Motor neuron (in vitro differentiated cells): ENCODE results near the gene IL1R2. TPM values are rescaled to one million over a fixed set of nuclear protein-coding genes. Genes with fewer than 3 reads are reported as not detected.

Experiments used
- ATAC-seq, 8 experiments: fragments of 200-7000 bp; cut with Tn5 transposase; replicated peaks in 6 of 8; 2 replicates each; pipeline ENCODE4 v1.8.0; 2021; ENCODE audit warnings: mild to moderate bottlenecking in 8 of 8, moderate library complexity in 8 of 8
- H3K27ac ChIP-seq, 2 donors: fragments of 250-450 bp; sonication (Bioruptor Pico); 2 replicates each; pipeline ENCODE4 v1.9.0; 2021; ENCODE audit warnings: antibody characterized with exemption in 2 of 2, mild to moderate bottlenecking in 2 of 2, moderate library complexity in 1 of 2
- H3K4me1 ChIP-seq, 2 donors: fragments of 250-450 bp; sonication (Bioruptor Pico); replicated peaks in 1 of 2; 2 replicates each; pipeline ENCODE4 v1.6.1; 2021; ENCODE audit warnings: antibody characterized with exemption in 2 of 2, mild to moderate bottlenecking in 2 of 2, moderate library complexity in 1 of 2
- H3K4me3 ChIP-seq, 5 donors: fragments of 250-450 bp; sonication (Bioruptor Pico); 2 replicates each; pipeline ENCODE4 v1.9.0; 2021; ENCODE audit warnings: antibody characterized with exemption in 5 of 5, mild to moderate bottlenecking in 5 of 5, moderate library complexity in 4 of 5
- WGBS, 10 experiments: fragments of 450-650 bp; shearing (Covaris generic); methylation state at CpG; one replicate each; pipeline ENCODE4 v1.0.0; 2022; 5-methylcytosine and 5-hydroxymethylcytosine counted together
- in situ Hi-C, 9 experiments: fragments of 400-800 bp; cut with MboI; loops; one replicate each; pipeline ENCODE4 v1.15.0; 2021; ENCODE audit warnings: low sequenced_read_pairs in 9 of 9, low pct_unique_long_range_greater_than_20kb in 2 of 9; ENCODE audit not compliant: unreplicated experiment in 9 of 9
- total RNA-seq, 8 experiments: library from RNA; unstranded; fragments of 300-600 nt; gene quantifications; 2 replicates each; pipeline versions ENCODE4 v1.2.3 to v1.2.4, GENCODE V29; 2022

The IL1R2 gene
- total RNA-seq, 8 experiments from 2014 or later: 0.23 to 0.58 (median 0.49) TPM; not detected in 4

GRCh38 chr2:101962309-101962708 is 29.5 kb upstream of the IL1R2 start:
- peak in 5 of 8 experiments; percentile 27 to 88 (median 72) for ATAC-seq
- H3K4me3 ChIP-seq: no peak overlapping the region
- WGBS, 10 experiments: 20 to 60% (median 60%) methylated on average over 1 to 3 of the region's 11 CpGs; no CpG with 5 or more reads in 6 of the 10 experiments
- H3K27ac ChIP-seq: peak overlapping the region in 1 of 2 donors; percentile 33
- H3K4me1 ChIP-seq: peaks cover 7 to 10% of the 10 kb centered on the region in 2 donors
- in situ Hi-C loops: no loop called here

GRCh38 chr2:101963198-101963597 is 28.6 kb upstream of the IL1R2 start:
- no peak for ATAC-seq
- H3K4me1 ChIP-seq: peaks cover 7 to 10% of the 10 kb centered on the region in 2 donors
- H3K4me3 ChIP-seq: no peak overlapping the region
- in situ Hi-C loops: no loop called here
- 50 to 100% (median 69%) methylated on average over 1 to 3 of the region's 4 CpGs; no CpG with 5 or more reads in 5 of the 10 experiments for WGBS, 10 experiments
- no peak overlapping the region for H3K27ac ChIP-seq

GRCh38 chr2:101967826-101968513 is 23.8 kb upstream of the IL1R2 start:
- no peak overlapping the region for H3K4me3 ChIP-seq
- in situ Hi-C loops: no loop called here
- WGBS, 10 experiments: 42 to 100% (median 91%) methylated on average over 1 to 7 of the region's 7 CpGs

GRCh38 chr2:101969723-101970122 is 22.0 kb upstream of the IL1R2 start:
- in situ Hi-C loops: no loop called here
- WGBS, 10 experiments: 13 to 67% (median 36%) methylated on average over 1 to 3 of the region's 3 CpGs; no CpG with 5 or more reads in 3 of the 10 experiments

More at GRCh38 chr2:101967826-101968513, 23.8 kb upstream of the IL1R2 start:
- H3K27ac ChIP-seq: no peak overlapping the region
- no peaks in the 10 kb centered on the region for H3K4me1 ChIP-seq
- ATAC-seq: no peak

GRCh38 chr2:101970901-101971300 is 20.9 kb upstream of the IL1R2 start:
- H3K4me1 ChIP-seq: peaks cover 7 to 16% of the 10 kb centered on the region in 2 donors
- no peak overlapping the region for H3K27ac ChIP-seq
- 60 to 100% (median 100%) methylated on average over 1 of the region's 1 CpG; no CpG with 5 or more reads in 7 of the 10 experiments for WGBS, 10 experiments
- H3K4me3 ChIP-seq: no peak overlapping the region
- in situ Hi-C loops: no loop called here
- no peak for ATAC-seq

More at GRCh38 chr2:101969723-101970122, 22.0 kb upstream of the IL1R2 start:
- Histone ChIP-seq H3K27ac (no peak overlapping the region), H3K4me3 (no peak overlapping the region), H3K4me1 (peaks cover 4 to 6% of the 10 kb centered on the region in 2 donors)
- ATAC-seq: no peak

GRCh38 chr2:101971836-101972235 is 19.9 kb upstream of the IL1R2 start:
- in situ Hi-C loops: no loop called here
- peaks cover 7 to 24% of the 10 kb centered on the region in 2 donors for H3K4me1 ChIP-seq
- H3K4me3 ChIP-seq: no peak overlapping the region
- no peak for ATAC-seq
- H3K27ac ChIP-seq: no peak overlapping the region

GRCh38 chr2:101972621-101973434 is 18.9 kb upstream of the IL1R2 start:
- in situ Hi-C loops: no loop called here
- no peak overlapping the region for H3K4me3 ChIP-seq
- WGBS, 10 experiments: 16 to 80% (median 68%) methylated on average over 1 to 5 of the region's 7 CpGs; no CpG with 5 or more reads in 1 of the 10 experiments
- peak in 1 of 8 experiments; percentile 75 for ATAC-seq
- no peak overlapping the region for H3K27ac ChIP-seq
- H3K4me1 ChIP-seq: peaks cover 7 to 30% of the 10 kb centered on the region in 2 donors

GRCh38 chr2:101974663-101975062 is 17.1 kb upstream of the IL1R2 start:
- Histone ChIP-seq H3K27ac (no peak overlapping the region), H3K4me1 (peaks cover 7 to 30% of the 10 kb centered on the region in 2 donors), H3K4me3 (no peak overlapping the region)
- in situ Hi-C loops: loop anchor here in 1 of 9 experiments (25.0 kb wide), 1 partner anchor 562 kb away; no protein-coding TSS in a partner anchor
- ATAC-seq: peak in 4 of 8 experiments; percentile 47 to 86 (median 82)
- 0 to 100% (median 30%) methylated on average over 1 to 3 of the region's 8 CpGs; no CpG with 5 or more reads in 5 of the 10 experiments for WGBS, 10 experiments

- Histone ChIP-seq H3K4me1 (peaks cover 7 to 30% of the 10 kb centered on the region in 2 donors), H3K4me3 (no peak overlapping the region), H3K27ac (no peak overlapping the region)
- in situ Hi-C loops: loop anchor here in 1 of 9 experiments (25.0 kb wide), 1 partner anchor 563 kb away; no protein-coding TSS in a partner anchor
- 63 to 100% (median 86%) methylated on average over 2 to 12 of the region's 17 CpGs; no CpG with 5 or more reads in 1 of the 10 experiments for WGBS, 10 experiments
- ATAC-seq: no peak
These were observed 16.4 kb upstream of the IL1R2 start for GRCh38 chr2:101975171-101975870.

GRCh38 chr2:101976891-101977290 is 14.9 kb upstream of the IL1R2 start:
- in situ Hi-C loops: loop anchor here in 1 of 9 experiments (25.0 kb wide), 1 partner anchor 565 kb away; no protein-coding TSS in a partner anchor
- peak in 4 of 8 experiments; percentile 37 to 60 (median 49) for ATAC-seq
- H3K4me3 ChIP-seq: no peak overlapping the region
- no peak overlapping the region for H3K27ac ChIP-seq
- 14 to 100% (median 55%) methylated on average over 1 of the region's 1 CpG; no CpG with 5 or more reads in 2 of the 10 experiments for WGBS, 10 experiments
- peaks cover 7 to 30% of the 10 kb centered on the region in 2 donors for H3K4me1 ChIP-seq

GRCh38 chr2:101980368-101980767 is 11.4 kb upstream of the IL1R2 start:
- Histone ChIP-seq H3K4me3 (no peak overlapping the region), H3K4me1 (peaks cover 8 to 24% of the 10 kb centered on the region in 2 donors), H3K27ac (no peak overlapping the region)
- 40 to 100% (median 91%) methylated on average over 1 to 4 of the region's 7 CpGs; no CpG with 5 or more reads in 5 of the 10 experiments for WGBS, 10 experiments
- no peak for ATAC-seq
- in situ Hi-C loops: loop anchor here in 2 of 9 experiments (10.0 to 25.0 kb wide), 2 partner anchors 96 to 568 kb away; no protein-coding TSS in a partner anchor

GRCh38 chr2:101981066-101981465 is 10.7 kb upstream of the IL1R2 start:
- no peak for ATAC-seq
- Histone ChIP-seq H3K4me1 (peaks cover 8 to 18% of the 10 kb centered on the region in 2 donors), H3K27ac (no peak overlapping the region), H3K4me3 (no peak overlapping the region)
- 70 to 78% (median 72%) methylated on average over 2 to 5 of the region's 5 CpGs; no CpG with 5 or more reads in 7 of the 10 experiments for WGBS, 10 experiments
- in situ Hi-C loops: loop anchor here in 2 of 9 experiments (10.0 to 25.0 kb wide), 2 partner anchors 96 to 569 kb away; no protein-coding TSS in a partner anchor
